K562 (cell line): ENCODE measurements around the gene ZNF467. TPM values are rescaled to one million over a fixed set of nuclear protein-coding genes. Genes with fewer than 3 reads are reported as not detected.

Experiments
- ATAC-seq: fragments of 200-7000 bp; cut with Tn5 transposase; 3 replicates; pipeline ENCODE4 v1.9.1; 2020; ENCODE audit warnings: moderate library complexity
- BruUV-seq: library from RNA; stranded (reverse); fragments of 400-500 nt; replicated peaks from 2 replicates; lab custom pipeline; 2021; lab: Mats Ljungman, UMichigan
- CTCF ChIA-PET: fragments of 300-600 bp; formaldehyde crosslinking; extraction: SDS; loops from one replicate; lab custom pipeline; 2021; ENCODE audit warnings: low intra/inter-chr PET ratio; lab: Yijun Ruan, JAX
- POLR2A ChIA-PET: fragments of 300-600, 350-650 bp; sonication (Branson Sonifier 250); formaldehyde crosslinking; extraction: SDS; loops from one replicate; lab custom pipeline; 2021; ENCODE audit warnings: antibody characterized with exemption, inconsistent platforms; lab: Yijun Ruan, JAX
- DNase-seq, 4 experiments: peaks; one replicate each; pipeline versions ENCODE4 v3.0.0 to v3.0.0-alpha.2; 2011 to 2018; ENCODE audit warnings: low spot score in 3 of 4, mixed read lengths in 3 of 4; ENCODE audit errors: extremely low read depth in 1 of 4
- FAIRE-seq: peaks from 2 replicates; lab custom pipeline; 2011; peaks lifted over from hg19 to GRCh38; lab: Jason Lieb, UNC
- H2AFZ ChIP-seq: 2 replicates; pipeline ENCODE4 v1.6.0; 2011; ENCODE audit warnings: low read depth, low read length, control low read depth, inconsistent platforms
- H3K27ac ChIP-seq: fragments of 200-600 bp; 3 replicates; pipeline ENCODE4 v1.8.0; 2011; ENCODE audit warnings: low read depth, mild to moderate bottlenecking, control low read depth, inconsistent platforms, low read length, moderate library complexity, mixed read lengths; ENCODE audit errors: extremely low read depth
- H3K27me3 ChIP-seq, 2 experiments: fragments of 300-600 bp in 1 of 2; 2 replicates in 1 of 2; 3 replicates in 1 of 2; pipeline versions ENCODE4 v1.6.0 to v1.8.0; 2011; ENCODE audit warnings: inconsistent platforms in 2 of 2, low read length in 2 of 2, mild to moderate bottlenecking in 1 of 2, mixed read lengths in 1 of 2, moderate library complexity in 1 of 2; ENCODE audit not compliant: control insufficient read depth in 2 of 2, insufficient read depth in 2 of 2
- H3K36me3 ChIP-seq: fragments of 300-600 bp; 3 replicates; pipeline ENCODE4 v1.8.0; 2011; ENCODE audit warnings: mild to moderate bottlenecking, low read length, inconsistent platforms; ENCODE audit not compliant: control insufficient read depth, insufficient read depth
- H3K4me1 ChIP-seq, 2 experiments: fragments of 200-600 bp in 1 of 2; replicated peaks in 1 of 2; 2 replicates in 1 of 2; 3 replicates in 1 of 2; pipeline versions ENCODE4 v1.5.1 to v1.8.0; 2011; ENCODE audit warnings: inconsistent platforms in 2 of 2, low read length in 2 of 2, mild to moderate bottlenecking in 1 of 2, mixed read lengths in 1 of 2, moderate library complexity in 1 of 2; ENCODE audit not compliant: control insufficient read depth in 2 of 2, insufficient read depth in 2 of 2
- H3K4me2 ChIP-seq: 2 replicates; pipeline ENCODE4 v1.6.1; 2011; ENCODE audit warnings: low read length, control low read depth, inconsistent platforms, mixed read lengths; ENCODE audit not compliant: insufficient read depth
- H3K4me3 ChIP-seq: fragments of 200-600 bp; sonication (generic), shearing (Covaris generic); 2 replicates; pipeline ENCODE4 v1.5.1; 2016; ENCODE audit warnings: control low read depth, inconsistent platforms
- H3K79me2 ChIP-seq: fragments of 200-600 bp; 3 replicates; pipeline ENCODE4 v1.8.0; 2011; ENCODE audit warnings: low read length, inconsistent platforms; ENCODE audit not compliant: control insufficient read depth, insufficient read depth
- H3K9ac ChIP-seq, 2 experiments: 2 replicates each; pipeline versions ENCODE4 v1.6.0 to v1.6.1; 2011; ENCODE audit warnings: low read depth in 2 of 2, low read length in 2 of 2, control low read depth in 1 of 2, inconsistent platforms in 1 of 2, mild to moderate bottlenecking in 1 of 2, mixed read lengths in 1 of 2; ENCODE audit not compliant: insufficient read depth in 1 of 2
- H3K9me1 ChIP-seq: one replicate; pipeline ENCODE4 v1.6.0; 2011; ENCODE audit warnings: inconsistent platforms, mild to moderate bottlenecking, low read length, moderate library complexity; ENCODE audit not compliant: control insufficient read depth, insufficient read depth
- H3K9me3 ChIP-seq: replicated peaks from 2 replicates; pipeline ENCODE4 v1.5.1; 2011; ENCODE audit warnings: low read depth, low read length, inconsistent platforms; ENCODE audit not compliant: control insufficient read depth, insufficient read depth
- H4K20me1 ChIP-seq: replicated peaks from 2 replicates; pipeline ENCODE4 v1.6.1; 2011; ENCODE audit warnings: low read length, inconsistent platforms, mixed read lengths; ENCODE audit not compliant: control insufficient read depth, insufficient read depth
- CTCF ChIP-seq, 3 experiments: IDR thresholded peaks in 2 of 3; conservative IDR thresholded peaks in 1 of 3; 2 replicates each; pipeline ENCODE4 v1.5.1; 2011 to 2012; ENCODE audit warnings: low read length in 3 of 3, mild to moderate bottlenecking in 3 of 3, control low read depth in 2 of 3, improper control_type of control experiment in 1 of 3, inconsistent platforms in 1 of 3, low read depth in 1 of 3, mixed read lengths in 1 of 3, moderate library complexity in 1 of 3; ENCODE audit not compliant: insufficient read depth in 2 of 3
- POLR2G ChIP-seq: fragments of 200-400 bp; formaldehyde crosslinking; IDR thresholded peaks from 2 replicates; pipeline ENCODE4 v1.6.1; 2017; ENCODE audit warnings: low read depth, mild to moderate bottlenecking, antibody characterized with exemption, low read length, moderate library complexity
- TCF7L2 ChIP-seq: fragments of 150-350 bp; IDR thresholded peaks from 2 replicates; pipeline ENCODE4 v1.6.1; 2016; ENCODE audit warnings: low read depth, mild to moderate bottlenecking, low read length, moderate library complexity
- ZNF217 ChIP-seq: sonication (generic); formaldehyde crosslinking; IDR thresholded peaks from 2 replicates; pipeline ENCODE4 v1.8.0; 2022; ENCODE audit warnings: mild to moderate bottlenecking, missing genetic modification reagents
- WGBS: fragments of 100-300 bp; shearing (Covaris generic); methylation state at CpG from one replicate; pipeline ENCODE4 v1.1.6; 2016; ENCODE audit warnings: low coverage, mixed read lengths; ENCODE audit not compliant: insufficient coverage; ENCODE audit errors: missing lambda C conversion rate; 5-methylcytosine and 5-hydroxymethylcytosine counted together
- in situ Hi-C: fragments of 300-500 bp; cut with MboI; formaldehyde crosslinking; loops from 4 replicates; pipeline ENCODE4 v1.15.0; 2018; ENCODE audit warnings: inconsistent platforms, mixed read lengths
- intact Hi-C: fragments of 100-400 bp; cut with micrococcal nuclease; formaldehyde crosslinking; loops from 2 replicates; pipeline ENCODE4 v1.14.2; 2022
- polyA plus RNA-seq, 8 experiments: library from polyadenylated mRNA; depleted of rRNA in 4 of 8; stranded (reverse) in 5 of 8; unstranded in 3 of 8; fragments of >200 nt; fragmentation: Nextera tagmentation in 2 of 8; fragmentation: Illumina TruSeq in 1 of 8; extraction: Ambion mirVana in 2 of 8; extraction: Trizol in 1 of 8; gene quantifications; 2 replicates each; pipeline versions ENCODE4 v1.2.1 to v1.2.3, GENCODE V29; 2011 to 2014; ENCODE audit warnings: inconsistent platforms in 1 of 8, missing spikeins in 1 of 8
- total RNA-seq, 7 experiments: library from RNA; depleted of rRNA in 6 of 7; stranded (reverse); fragments of >200 nt in 6 of 7; fragmentation: Illumina TruSeq in 2 of 7; extraction: Trizol in 2 of 7; gene quantifications; 2 replicates each; pipeline versions ENCODE4 v1.2.1 to v1.2.3, GENCODE V29; 2011 to 2021; ENCODE audit warnings: low replicate concordance in 1 of 7

Gene ZNF467
- total and polyA plus RNA-seq, 9 of the 15 experiments (the other 6 are each of a cell fraction or from before 2014, with no cell fraction given) = 0.32 to 14.2 (median 1.7) TPM

GRCh38 chr7:149731207-149731955, 42.0 kb downstream of the ZNF467 start:
- Histone ChIP-seq H3K9me1 (no peaks in the 10 kb centered on the region), H2AFZ (no peak overlapping the region), H3K27ac (no peak overlapping the region), H3K9me3 (no peaks in the 10 kb centered on the region), H3K79me2 (no peaks in the 10 kb centered on the region), H3K9ac (0 out of 4 replicates have a peak overlapping the region, but pooled peaks of 1 of the 2 experiments have one; percentile 52), H3K27me3 (0 out of 5 replicates have a peak, but pooled peaks cover 0 to 6% of the 10 kb centered on the region in 2 experiments), H3K4me1 (peaks cover 0 to 24% of the 10 kb centered on the region in 2 experiments; a peak in 3 of 5 replicates), H3K4me2 (no peak overlapping the region), H3K4me3 (no peak overlapping the region), H3K36me3 (peaks cover 67% of the 10 kb centered on the region; the same call in 2 of the 3 replicates), H4K20me1 (peaks cover 17% of the 10 kb centered on the region; the same call in 1 of the 2 replicates)
- 76% methylated on average over 14 of the region's 14 CpGs for WGBS
- intact Hi-C loops (no loop called here), in situ Hi-C loops (no loop called here)
- no peak for FAIRE-seq
- ATAC-seq = no peak
- ChIA-PET POLR2A (interaction anchor here (0.7 to 3.6 kb wide), 5 partner anchors 9 to 1940 kb away, joined by 3 to 27 read pairs (median 4); no protein-coding TSS in a partner anchor), CTCF (no interaction called here)
- no TSS peak for BruUV-seq
- no peak for DNase-seq
- TF ChIP-seq ZNF217 (no peak), TCF7L2 (no peak), CTCF (IDR thresholded peaks at IDR 0.05 in 2 of 3, conservative IDR thresholded peaks at IDR 0.05 in 1 of 3; ENCODE audit: insufficient read depth in 2 of 3, low read depth in 1 of 3, low read length in 3 of 3) (0 out of 6 replicates have a peak, but pooled peaks of 1 of the 3 experiments have one; percentile 3), POLR2G (0 out of 2 replicates have a peak, but pooled peaks have one; percentile 32)
